Natural killer cell (primary cell): Measurements from ENCODE around the gene ENDOU. TPM values are rescaled to one million over a fixed set of nuclear protein-coding genes. Genes with fewer than 3 reads are reported as not detected.
A peak's percentile ranks its signal among the peaks of the same experiment; 100 is the strongest.

ENCODE experiments used
- ATAC-seq, 3 donors: fragments of 150-1000 bp in 2 of 3; fragments of 200-7000 bp in 1 of 3; cut with Tn5 transposase; 1 replicate in 1 of 3; 2 replicates in 2 of 3; pipeline ENCODE4 v1.10.0; 2021; ENCODE audit warnings: mild to moderate bottlenecking in 2 of 3, moderate library complexity in 2 of 3
- DNase-seq, 2 donors: peaks; one replicate each; pipeline versions ENCODE4 v3.0.0 to v3.0.0-alpha.2; 2013 to 2021; ENCODE audit warnings: mixed read lengths in 1 of 2
- H3K27ac ChIP-seq: one replicate; pipeline ENCODE4 v1.5.1; 2013; ENCODE audit warnings: mild to moderate bottlenecking, low read length
- H3K27me3 ChIP-seq: one replicate; pipeline ENCODE4 v1.6.1; 2013; ENCODE audit warnings: low read length; ENCODE audit not compliant: control insufficient read depth, insufficient read depth
- H3K36me3 ChIP-seq: one replicate; pipeline ENCODE4 v1.6.1; 2013; ENCODE audit warnings: low read length; ENCODE audit not compliant: control insufficient read depth, insufficient read depth
- H3K4me1 ChIP-seq: one replicate; pipeline ENCODE4 v1.6.1; 2013; ENCODE audit warnings: low read length; ENCODE audit not compliant: control insufficient read depth, insufficient read depth
- H3K4me3 ChIP-seq: one replicate; pipeline ENCODE4 v1.5.1; 2013; ENCODE audit warnings: low read length
- H3K9me3 ChIP-seq: one replicate; pipeline ENCODE4 v1.6.1; 2013; ENCODE audit warnings: low read length; ENCODE audit not compliant: control insufficient read depth, insufficient read depth
- H3K27ac Mint-ChIP-seq, 2 donors: one replicate each; pipeline ENCODE4 v1.8.0; 2022; ENCODE audit warnings: mild to moderate bottlenecking in 2 of 2, mixed read lengths in 2 of 2, moderate library complexity in 1 of 2
- H3K27me3 Mint-ChIP-seq, 2 donors: one replicate each; pipeline ENCODE4 v1.8.0; 2022; ENCODE audit warnings: low read depth in 2 of 2, mixed read lengths in 2 of 2
- H3K36me3 Mint-ChIP-seq: one replicate; pipeline ENCODE4 v1.8.0; 2022; ENCODE audit warnings: mixed read lengths
- H3K4me1 Mint-ChIP-seq, 2 donors: one replicate each; pipeline ENCODE4 v1.8.0; 2022; ENCODE audit warnings: mixed read lengths in 2 of 2
- H3K4me3 Mint-ChIP-seq: one replicate; pipeline ENCODE4 v1.8.0; 2022; ENCODE audit warnings: mild to moderate bottlenecking, moderate library complexity, mixed read lengths
- H3K9me3 Mint-ChIP-seq, 2 donors: one replicate each; pipeline ENCODE4 v1.8.0; 2022; ENCODE audit warnings: mixed read lengths in 2 of 2
- WGBS: methylation state at CpG from one replicate; pipeline ENCODE4 v1.1.7; 2013; ENCODE audit warnings: missing lambda C conversion rate; ENCODE audit not compliant: insufficient coverage; 5-methylcytosine and 5-hydroxymethylcytosine counted together
- intact Hi-C: fragments of 100-400 bp; cut with micrococcal nuclease; formaldehyde crosslinking; loops from one replicate; pipeline ENCODE4 v1.14.2; 2022
- total RNA-seq, 4 donors: library from RNA; stranded (reverse); fragments of 120-200 nt in 1 of 4; gene quantifications; one replicate each; pipeline versions ENCODE4 v1.2.3 to v1.2.4, GENCODE V29; 2013 to 2022
- TF ChIP-seq, protein P1 (sequence below): fragments of 200-600 bp; IDR thresholded peaks from one replicate; pipeline ENCODE4 v1.8.0; 2022; ENCODE audit warnings: antibody characterized with exemption

ENDOU gene
- total RNA-seq, 3 donors from 2014 or later (not counting 1 experiment from before 2014, with no cell fraction given) = 0.20 to 0.41 (median 0.24) TPM

DNA sequence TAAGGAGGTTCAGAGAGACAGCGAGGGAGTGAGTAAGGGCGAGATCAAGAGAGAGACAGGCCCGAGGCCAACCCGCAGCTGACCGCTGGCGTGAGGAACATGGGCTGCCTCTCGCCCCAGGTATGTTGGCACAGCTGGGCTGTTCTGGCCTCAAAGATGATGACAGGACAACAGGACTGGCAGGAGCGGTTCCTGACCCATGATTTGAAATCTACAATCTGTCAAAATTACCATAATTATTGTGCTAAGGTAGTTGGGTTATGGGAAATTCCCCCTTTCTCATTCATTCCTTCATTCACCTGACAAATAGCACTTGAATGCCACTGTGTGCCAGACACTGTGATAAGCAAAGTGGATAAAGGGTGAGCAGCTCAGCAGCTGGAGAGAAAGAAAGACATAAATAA is 5.1 kb upstream of the ENDOU start:
- H3K9me3 ChIP-seq = no peaks in the 10 kb centered on the region
- no peaks in the 10 kb centered on the region for H3K36me3 Mint-ChIP-seq
- no peaks in the 10 kb centered on the region for H3K4me1 ChIP-seq
- intact Hi-C loops = no loop called here
- DNase-seq (no peak), ATAC-seq (no peak)
- no peaks in the 10 kb centered on the region for H3K36me3 ChIP-seq
- H3K4me3 Mint-ChIP-seq = no peak overlapping the region
- TF ChIP-seq, protein P1, sequence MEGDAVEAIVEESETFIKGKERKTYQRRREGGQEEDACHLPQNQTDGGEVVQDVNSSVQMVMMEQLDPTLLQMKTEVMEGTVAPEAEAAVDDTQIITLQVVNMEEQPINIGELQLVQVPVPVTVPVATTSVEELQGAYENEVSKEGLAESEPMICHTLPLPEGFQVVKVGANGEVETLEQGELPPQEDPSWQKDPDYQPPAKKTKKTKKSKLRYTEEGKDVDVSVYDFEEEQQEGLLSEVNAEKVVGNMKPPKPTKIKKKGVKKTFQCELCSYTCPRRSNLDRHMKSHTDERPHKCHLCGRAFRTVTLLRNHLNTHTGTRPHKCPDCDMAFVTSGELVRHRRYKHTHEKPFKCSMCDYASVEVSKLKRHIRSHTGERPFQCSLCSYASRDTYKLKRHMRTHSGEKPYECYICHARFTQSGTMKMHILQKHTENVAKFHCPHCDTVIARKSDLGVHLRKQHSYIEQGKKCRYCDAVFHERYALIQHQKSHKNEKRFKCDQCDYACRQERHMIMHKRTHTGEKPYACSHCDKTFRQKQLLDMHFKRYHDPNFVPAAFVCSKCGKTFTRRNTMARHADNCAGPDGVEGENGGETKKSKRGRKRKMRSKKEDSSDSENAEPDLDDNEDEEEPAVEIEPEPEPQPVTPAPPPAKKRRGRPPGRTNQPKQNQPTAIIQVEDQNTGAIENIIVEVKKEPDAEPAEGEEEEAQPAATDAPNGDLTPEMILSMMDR = no peak
- peaks cover 0 to 4% of the 10 kb centered on the region in 2 donors for H3K4me1 Mint-ChIP-seq
- no peaks in the 10 kb centered on the region for H3K9me3 Mint-ChIP-seq
- no peak overlapping the region for H3K27ac Mint-ChIP-seq
- H3K27me3 Mint-ChIP-seq = peaks cover 0 to under 1% of the 10 kb centered on the region in 2 donors
- 94% methylated on average over 7 of the region's 8 CpGs for WGBS
- no peak overlapping the region for H3K27ac ChIP-seq
- no peaks in the 10 kb centered on the region for H3K27me3 ChIP-seq
- no peak overlapping the region for H3K4me3 ChIP-seq

DNA sequence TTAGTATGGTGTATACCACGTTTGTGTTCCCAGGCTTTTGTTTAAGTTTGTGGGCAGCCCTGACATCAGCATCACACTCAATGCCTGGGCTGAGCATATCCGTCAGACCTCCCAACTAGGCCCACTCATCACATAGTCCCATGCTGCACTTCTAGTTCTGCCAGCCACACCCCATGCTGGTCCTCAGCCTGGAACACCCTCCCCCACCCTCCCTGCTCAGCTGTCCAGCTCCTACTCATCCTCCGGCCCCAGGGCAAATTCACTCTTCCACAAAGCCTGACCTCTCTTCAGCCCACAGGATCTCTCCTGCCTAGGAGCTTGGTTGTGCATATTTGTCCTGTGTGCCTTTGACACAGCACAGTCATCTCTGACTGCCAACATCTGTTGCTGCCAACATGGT is 3.9 kb upstream of the ENDOU start:
- H3K4me1 ChIP-seq = no peaks in the 10 kb centered on the region
- WGBS = 79% methylated on average over 3 of the region's 3 CpGs
- H3K27me3 ChIP-seq = no peaks in the 10 kb centered on the region
- H3K27ac ChIP-seq = no peak overlapping the region
- intact Hi-C loops = no loop called here
- no peaks in the 10 kb centered on the region for H3K36me3 Mint-ChIP-seq
- no peaks in the 10 kb centered on the region for H3K9me3 Mint-ChIP-seq
- ATAC-seq = no peak
- H3K4me3 Mint-ChIP-seq = no peak overlapping the region
- no peak for DNase-seq
- no peak overlapping the region for H3K4me3 ChIP-seq
- no peaks in the 10 kb centered on the region for H3K36me3 ChIP-seq
- TF ChIP-seq, protein P1 = no peak
- no peak overlapping the region for H3K27ac Mint-ChIP-seq
- peaks cover 4 to 5% of the 10 kb centered on the region in 2 donors for H3K4me1 Mint-ChIP-seq
- H3K9me3 ChIP-seq = no peaks in the 10 kb centered on the region
- peaks cover 6 to 8% of the 10 kb centered on the region in 2 donors for H3K27me3 Mint-ChIP-seq

DNA sequence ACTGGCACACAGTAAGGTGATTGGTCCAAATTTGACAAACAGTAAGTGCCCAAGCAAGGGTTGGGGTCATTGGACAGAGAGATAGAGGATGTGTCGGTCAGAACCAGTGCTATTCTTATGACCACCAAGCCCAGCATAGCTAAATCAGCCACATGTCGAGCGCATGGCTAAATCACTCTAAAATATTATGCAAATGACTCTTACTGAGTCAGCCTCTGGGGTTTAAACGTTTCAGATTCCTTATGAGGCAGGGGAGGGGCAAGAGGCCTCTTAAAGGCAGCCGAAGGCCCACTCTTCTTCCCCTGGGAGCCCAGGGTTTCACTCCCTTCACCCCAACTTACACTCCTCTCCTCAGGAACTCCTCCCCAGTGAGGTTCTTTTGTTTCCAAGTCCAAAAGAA is 603 bp upstream of the ENDOU start:
- Mint-ChIP-seq H3K9me3 (no peaks in the 10 kb centered on the region), H3K4me3 (no peak overlapping the region), H3K27me3 (peaks cover 9 to 18% of the 10 kb centered on the region in 2 donors), H3K27ac (no peak overlapping the region), H3K4me1 (peaks cover 32 to 34% of the 10 kb centered on the region in 2 donors), H3K36me3 (no peaks in the 10 kb centered on the region)
- intact Hi-C loops = no loop called here
- Histone ChIP-seq H3K27me3 (peaks cover 4% of the 10 kb centered on the region), H3K9me3 (no peaks in the 10 kb centered on the region), H3K4me3 (no peak overlapping the region), H3K4me1 (peaks cover 22% of the 10 kb centered on the region), H3K36me3 (no peaks in the 10 kb centered on the region), H3K27ac (no peak overlapping the region)
- no peak for DNase-seq
- TF ChIP-seq, protein P1 = no peak
- ATAC-seq = no peak
- WGBS = 71% methylated on average over 5 of the region's 5 CpGs

DNA sequence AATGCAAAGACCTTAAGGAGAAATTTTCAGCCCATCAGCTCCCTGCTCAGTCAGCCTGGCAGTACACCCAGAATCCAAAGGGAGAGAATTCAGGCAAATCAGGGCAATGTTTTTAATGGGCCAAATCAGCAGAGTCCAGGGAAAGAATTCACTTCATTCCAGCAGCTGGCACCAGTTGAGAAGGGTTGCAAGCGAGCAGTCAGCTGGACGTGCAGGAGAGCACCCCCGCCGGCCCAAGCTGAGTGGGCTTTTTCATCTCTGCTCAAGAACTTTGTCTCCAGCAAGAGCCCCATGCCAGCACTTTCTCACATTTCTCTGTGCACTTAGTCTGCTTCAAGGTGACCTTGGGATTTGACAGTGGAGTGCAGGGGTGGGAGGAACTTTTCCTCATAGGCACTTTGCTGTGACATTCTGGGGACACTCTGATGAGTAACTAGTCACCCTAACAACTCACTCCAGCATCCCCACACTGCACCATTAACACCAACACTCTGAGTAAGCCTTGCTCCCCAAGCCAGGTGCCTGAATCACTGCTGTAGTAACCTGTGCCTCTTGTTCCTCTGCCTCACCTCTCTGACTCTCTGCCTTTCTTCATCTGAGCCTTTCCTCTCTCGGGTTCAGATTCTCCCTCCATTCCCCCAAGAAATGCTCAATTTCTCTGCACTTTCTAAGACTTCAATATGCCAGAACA is 2.2 kb downstream of the ENDOU start:
- Mint-ChIP-seq H3K4me3 (no peak overlapping the region), H3K4me1 (peaks cover 37% of the 10 kb centered on the region in 2 donors), H3K27ac (peak overlapping the region in 1 of 2 donors; percentile 81), H3K9me3 (no peaks in the 10 kb centered on the region), H3K27me3 (peaks cover 9 to 18% of the 10 kb centered on the region in 2 donors), H3K36me3 (no peaks in the 10 kb centered on the region)
- H3K36me3 ChIP-seq = no peaks in the 10 kb centered on the region
- intact Hi-C loops = no loop called here
- peaks cover 27% of the 10 kb centered on the region for H3K4me1 ChIP-seq
- H3K27ac ChIP-seq = no peak overlapping the region
- 97% methylated on average over 5 of the region's 5 CpGs for WGBS
- TF ChIP-seq, protein P1 = no peak
- peaks cover 4% of the 10 kb centered on the region for H3K27me3 ChIP-seq
- DNase-seq (no peak), ATAC-seq (no peak)
- no peak overlapping the region for H3K4me3 ChIP-seq
- no peaks in the 10 kb centered on the region for H3K9me3 ChIP-seq
